ENCODE results near the gene SOAT1.
"Not testable (repeated sequence)": the region's sequence is repeated elsewhere in the genome, so short reads cannot be mapped to it uniquely, and the experiment has no call there.

The SOAT1 gene

DNA sequence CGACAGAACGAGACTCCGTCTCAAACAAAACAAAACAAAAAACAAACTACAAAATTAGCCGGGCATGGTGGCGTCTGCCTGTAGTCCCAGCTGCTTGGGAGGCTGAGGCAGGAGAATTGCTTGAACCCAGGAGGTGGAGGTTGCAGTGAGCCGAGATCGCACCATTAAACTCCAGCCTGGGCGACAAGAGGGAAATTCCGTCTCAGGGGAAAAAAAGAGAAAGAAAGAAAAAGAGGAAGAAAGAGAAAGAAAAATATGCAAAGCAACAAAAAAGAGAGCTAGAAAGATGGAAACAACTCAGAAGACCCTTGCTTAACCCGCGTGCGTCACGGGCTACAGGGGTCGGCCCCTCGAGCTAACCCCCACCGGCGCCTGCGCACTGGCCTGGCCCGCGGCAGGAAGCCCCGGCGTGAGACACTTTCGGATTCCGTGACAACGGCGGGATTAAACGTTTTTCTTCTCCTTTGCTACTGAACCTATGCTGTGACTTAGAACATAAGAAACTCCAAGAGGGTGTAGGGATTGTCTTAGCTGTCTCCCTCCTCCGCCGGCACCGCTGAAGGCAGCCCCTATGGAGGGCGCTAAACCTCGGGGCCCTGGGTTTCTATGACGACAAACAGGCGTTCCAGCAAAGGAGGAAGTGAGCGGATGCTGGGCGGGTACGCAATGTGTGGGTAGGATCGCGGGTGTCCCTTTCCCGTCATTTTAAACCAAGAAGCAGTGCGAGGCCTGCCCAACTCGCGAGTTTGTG, 71.9 kb downstream of the SOAT1 start, which contains the start of gene AXDND1:
AXDND1 (plus strand) TSS at position 630 of the 751 bp plus-strand sequence. CDS start 539 bp downstream, outside the sequence.
- peak; percentile 87 for DNase-seq

- DNase-seq: peak; percentile 45
Observed at GRCh38 chr1:179366093-179366800, 72.7 kb downstream of the SOAT1 start.

DNA sequence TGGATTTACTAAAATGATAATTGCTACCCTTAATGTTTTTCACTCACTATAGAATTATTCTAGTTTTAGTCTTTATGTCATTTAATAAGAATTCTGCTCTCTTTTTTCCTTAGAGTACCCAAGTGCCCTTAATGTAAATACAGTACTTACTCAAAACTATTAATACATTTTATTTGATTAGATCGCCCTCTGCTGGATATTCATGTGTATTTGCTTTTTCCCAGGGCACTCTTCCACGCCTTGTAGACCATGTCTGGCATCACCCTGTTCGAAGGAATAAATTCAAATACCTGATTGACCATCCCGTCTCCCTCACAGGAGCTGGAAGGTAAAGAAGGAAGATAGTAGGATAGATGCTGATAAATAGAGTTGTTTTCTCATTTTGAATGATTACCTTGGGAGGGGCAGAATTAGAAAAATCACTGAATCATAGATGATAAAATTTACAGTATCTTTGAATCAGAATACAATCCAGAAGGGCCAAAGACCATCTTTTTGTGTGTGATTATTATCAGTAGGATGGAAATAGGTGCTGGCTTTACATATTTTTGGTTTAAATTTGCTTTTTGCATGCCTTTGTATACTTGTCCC, 76.2 kb downstream of the SOAT1 start:
- DNase-seq: peak; percentile 86

DNA sequence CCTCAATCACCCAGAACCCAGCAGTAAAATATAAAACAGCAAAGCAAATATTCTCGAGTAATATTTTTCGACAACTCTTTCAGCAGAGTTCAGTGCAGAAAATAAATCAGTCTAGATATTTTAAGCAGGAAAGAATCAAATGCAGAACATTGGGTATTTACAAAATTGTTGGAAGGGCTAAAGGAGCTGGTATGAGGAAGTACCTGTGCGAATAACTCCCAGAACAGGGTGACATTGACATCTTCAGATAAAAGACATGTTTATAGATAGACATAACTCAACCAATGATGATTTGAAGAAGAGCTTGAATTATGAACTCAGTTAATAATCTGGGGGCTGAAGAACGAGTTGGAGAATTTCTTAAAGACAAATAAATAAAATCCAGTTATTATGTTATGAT, 78.6 kb downstream of the SOAT1 start:
- DNase-seq: no peak

DNA sequence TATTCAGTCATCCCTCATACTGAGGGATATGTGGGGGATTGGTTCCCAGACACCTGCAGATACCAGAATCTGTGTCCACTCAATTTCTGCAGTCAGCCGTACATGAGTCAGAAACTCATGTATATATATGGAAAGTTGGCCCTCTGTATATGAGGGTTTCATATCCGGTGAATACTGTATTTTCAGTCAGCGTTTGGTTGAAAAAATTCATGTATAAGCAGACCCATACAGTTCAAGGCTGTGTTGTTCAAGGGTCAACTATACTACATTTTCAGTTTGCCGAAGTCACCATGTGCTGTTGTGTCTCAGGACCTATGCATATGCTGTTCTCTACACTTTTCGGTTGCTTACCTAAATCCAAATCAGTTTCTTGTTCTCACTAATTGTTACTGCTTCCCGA, 82.6 kb downstream of the SOAT1 start:
- DNase-seq: no peak

GRCh38 chr1:179380299-179380698, 86.7 kb downstream of the SOAT1 start:
- DNase-seq: no peak

DNA sequence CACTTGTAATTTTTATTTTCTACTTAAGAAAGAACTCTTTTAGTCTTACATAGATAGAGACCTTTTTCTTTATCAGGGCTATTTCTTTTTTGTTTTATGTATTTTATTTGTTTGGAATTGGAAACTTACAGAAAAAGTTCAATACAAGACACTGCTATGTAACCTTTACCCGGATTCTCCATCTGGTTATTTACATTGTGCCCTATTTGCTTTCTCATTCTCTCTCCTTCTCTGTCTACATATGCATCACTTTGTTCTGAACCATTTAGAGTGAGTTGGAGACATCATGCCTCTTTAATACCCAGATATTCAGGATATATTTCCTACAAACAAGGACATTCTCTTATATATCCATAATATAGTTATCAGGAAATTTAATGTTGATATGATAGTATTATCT, 90.4 kb downstream of the SOAT1 start:
- DNase-seq: no peak

- no peak for DNase-seq
Observed at GRCh38 chr1:179385510-179385909, 91.9 kb downstream of the SOAT1 start.

DNA sequence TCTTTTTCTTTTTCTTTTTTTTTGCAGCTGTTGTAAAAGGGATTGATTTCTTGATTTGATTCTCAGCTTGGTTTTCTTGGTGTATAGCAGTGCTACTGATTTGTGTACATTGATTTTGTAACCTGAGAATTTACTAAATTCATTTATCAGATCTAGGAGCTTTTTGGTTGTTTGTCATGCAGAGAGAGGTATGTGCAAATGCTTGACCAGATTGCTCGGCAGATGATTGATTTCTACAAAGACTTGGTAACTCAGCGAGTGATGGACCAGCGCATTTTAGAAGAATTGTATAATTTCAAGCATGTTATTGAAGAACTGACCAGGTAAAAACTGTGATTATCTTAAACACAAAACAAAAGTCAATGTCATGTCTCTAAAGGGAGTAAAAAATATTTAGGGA, 100.1 kb downstream of the SOAT1 start:
- DNase-seq: no peak

- not testable (repeated sequence) for DNase-seq
Observed at GRCh38 chr1:179399399-179399798, 105.8 kb downstream of the SOAT1 start.

Measured in NCI-H2171 treated with DMSO at 0.1 percent for 48 hours (cell line).